Measurements from ENCODE around the gene IL10RA.

The IL10RA gene

DNA sequence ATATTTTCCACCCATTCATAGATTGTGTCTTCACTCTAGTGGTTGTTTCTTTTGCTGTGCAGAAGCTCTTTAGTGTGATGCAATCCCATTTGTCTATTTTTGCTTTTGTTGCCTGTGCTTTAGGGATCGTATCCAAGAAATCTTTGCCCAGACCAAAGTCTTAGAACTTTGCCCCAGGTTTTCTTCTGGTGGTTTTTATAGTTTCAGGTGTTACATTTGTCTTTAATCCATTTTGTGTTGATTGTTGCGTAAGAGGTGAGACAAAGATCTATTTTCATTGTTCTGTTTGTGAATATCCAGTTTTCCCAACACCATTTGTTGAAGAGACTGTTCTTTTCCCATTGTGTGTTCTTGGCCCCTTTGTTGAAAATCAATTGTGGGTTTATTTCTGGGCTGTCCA is 6.4 kb downstream of the IL10RA start:
- DNase-seq (ENCODE audit: low spot score), result no peak

DNA sequence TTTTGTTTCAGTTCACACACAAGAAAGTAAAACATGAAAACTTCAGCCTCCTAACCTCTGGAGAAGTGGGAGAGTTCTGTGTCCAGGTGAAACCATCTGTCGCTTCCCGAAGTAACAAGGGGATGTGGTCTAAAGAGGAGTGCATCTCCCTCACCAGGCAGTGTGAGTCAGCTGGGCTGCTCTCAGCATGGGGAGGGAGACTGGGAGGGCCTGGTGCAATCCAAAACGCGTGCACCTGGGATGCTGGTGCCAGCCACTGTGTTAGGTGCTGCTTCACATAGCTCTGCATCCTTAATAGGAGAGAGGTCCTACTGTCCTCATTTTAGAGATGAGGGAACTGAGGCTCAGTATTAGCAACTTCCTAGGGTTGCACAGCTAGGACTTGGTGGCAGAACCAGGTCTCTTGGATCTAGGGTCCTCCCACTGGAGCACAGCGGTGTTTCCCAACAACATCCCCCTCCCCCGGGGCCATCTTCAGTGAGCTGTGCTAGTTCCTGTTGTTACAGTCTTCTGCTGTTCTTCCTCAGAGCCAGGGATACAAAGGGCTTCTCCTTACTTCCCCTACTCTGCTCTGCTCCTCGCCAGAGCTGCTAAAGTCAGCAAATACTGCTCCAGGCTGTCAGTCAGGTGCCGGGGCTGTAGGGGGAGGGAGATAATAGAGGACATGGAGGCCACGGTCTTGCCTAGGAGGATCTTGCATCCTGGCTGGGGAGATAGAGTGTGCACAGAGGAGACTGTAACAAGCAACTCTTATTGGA is 8.0 kb downstream of the IL10RA start:
- no peak for DNase-seq (ENCODE audit: low spot score)

DNA sequence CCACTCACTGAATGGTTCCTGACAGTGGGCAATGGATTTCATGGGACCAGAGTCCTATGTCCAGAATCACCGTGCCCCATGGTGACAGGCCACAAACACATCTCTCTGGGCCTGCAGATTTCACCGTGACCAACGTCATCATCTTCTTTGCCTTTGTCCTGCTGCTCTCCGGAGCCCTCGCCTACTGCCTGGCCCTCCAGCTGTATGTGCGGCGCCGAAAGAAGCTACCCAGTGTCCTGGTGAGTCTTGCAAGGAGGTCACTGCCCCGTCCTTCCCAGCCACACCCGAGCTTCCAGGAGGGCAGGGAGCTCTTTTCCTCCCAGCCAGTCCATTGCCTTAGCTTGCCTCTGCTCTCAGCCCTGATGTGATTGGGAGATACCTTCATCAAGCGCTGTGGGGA is 9.3 kb downstream of the IL10RA start:
- no peak for DNase-seq (ENCODE audit: low spot score)

DNA sequence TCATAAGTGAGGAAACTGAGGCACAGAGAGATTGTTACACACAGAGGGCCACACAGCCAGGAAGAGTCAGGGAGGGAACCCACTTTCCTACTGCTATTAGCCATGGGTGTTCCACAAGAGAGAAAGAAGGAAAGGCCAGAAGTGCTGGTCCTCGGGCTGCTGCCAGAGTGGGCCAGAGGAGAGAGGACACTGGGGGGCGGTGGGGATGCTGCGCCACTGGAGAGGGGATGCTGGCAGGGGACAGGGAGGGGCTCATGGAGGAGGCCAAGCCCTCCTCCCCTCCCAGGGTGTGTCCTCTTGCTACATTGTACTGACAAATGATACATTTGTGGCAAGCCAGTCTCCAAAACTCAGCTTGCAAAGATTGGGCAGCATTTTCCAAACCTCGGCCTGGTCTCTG is 9.9 kb downstream of the IL10RA start:
- no peak for DNase-seq (ENCODE audit: low spot score)

DNA sequence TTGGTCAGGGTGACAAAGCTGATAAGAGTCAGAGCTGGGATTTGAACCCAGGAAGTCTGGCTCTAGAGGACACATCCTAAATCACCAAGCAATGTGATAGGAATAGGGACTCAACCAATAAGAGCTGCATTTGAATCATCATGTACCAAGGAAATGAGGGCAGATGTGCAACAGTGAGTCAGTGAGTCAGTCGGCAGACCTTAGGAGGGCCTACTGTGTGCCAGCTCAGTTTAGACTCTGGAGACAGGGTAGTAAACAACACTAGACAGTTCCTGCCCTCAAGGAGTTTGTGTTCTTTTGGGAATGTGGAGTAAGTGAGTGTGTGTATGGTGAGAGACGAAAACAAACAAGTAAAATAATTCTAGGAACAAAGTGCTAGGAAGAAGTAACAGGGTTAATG is 11.2 kb downstream of the IL10RA start:
- peak; percentile 52 for DNase-seq (ENCODE audit: low spot score)

DNA sequence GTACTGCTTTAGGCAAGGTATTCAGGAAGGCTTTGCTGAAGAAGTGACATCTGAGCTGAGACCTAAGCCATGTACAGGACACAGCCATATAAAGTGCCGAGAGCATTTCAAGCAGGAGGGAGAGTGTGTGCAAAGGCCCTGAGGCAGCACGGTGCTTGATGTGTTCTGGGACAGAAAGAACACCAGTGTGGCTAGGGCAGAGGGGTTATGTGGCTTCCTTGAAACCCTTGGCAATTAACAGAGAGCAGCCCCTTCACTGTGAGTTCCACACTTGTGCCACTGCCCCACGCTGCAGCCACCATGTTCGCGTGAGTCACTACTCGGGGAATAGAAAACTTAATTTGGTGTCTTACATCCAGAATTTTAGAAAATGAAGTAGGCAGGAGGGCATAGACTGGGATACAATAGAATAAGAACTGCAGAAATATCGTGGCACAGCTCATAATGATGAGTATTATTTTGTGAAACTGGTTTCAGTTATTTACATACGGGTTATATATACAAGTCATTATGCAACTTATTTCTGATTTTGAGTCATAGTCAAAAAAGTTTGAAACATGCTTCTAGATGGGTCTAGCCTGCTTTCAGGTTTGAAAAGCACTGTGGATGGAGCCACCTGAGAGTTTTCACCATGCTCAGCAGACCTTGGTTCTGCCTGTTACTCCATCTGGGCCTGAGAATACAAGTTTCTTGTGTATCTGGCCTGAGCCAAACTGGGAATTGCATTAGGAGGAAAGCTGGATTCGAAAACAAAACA is 11.8 kb downstream of the IL10RA start:
- DNase-seq (ENCODE audit: low spot score), result no peak

DNA sequence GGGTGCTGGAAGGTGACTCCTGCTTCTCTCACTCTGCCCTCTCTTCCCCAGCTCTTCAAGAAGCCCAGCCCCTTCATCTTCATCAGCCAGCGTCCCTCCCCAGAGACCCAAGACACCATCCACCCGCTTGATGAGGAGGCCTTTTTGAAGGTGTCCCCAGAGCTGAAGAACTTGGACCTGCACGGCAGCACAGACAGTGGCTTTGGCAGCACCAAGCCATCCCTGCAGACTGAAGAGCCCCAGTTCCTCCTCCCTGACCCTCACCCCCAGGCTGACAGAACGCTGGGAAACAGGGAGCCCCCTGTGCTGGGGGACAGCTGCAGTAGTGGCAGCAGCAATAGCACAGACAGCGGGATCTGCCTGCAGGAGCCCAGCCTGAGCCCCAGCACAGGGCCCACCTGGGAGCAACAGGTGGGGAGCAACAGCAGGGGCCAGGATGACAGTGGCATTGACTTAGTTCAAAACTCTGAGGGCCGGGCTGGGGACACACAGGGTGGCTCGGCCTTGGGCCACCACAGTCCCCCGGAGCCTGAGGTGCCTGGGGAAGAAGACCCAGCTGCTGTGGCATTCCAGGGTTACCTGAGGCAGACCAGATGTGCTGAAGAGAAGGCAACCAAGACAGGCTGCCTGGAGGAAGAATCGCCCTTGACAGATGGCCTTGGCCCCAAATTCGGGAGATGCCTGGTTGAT is 12.6 kb downstream of the IL10RA start:
- no peak for DNase-seq (ENCODE audit: low spot score)

DNA sequence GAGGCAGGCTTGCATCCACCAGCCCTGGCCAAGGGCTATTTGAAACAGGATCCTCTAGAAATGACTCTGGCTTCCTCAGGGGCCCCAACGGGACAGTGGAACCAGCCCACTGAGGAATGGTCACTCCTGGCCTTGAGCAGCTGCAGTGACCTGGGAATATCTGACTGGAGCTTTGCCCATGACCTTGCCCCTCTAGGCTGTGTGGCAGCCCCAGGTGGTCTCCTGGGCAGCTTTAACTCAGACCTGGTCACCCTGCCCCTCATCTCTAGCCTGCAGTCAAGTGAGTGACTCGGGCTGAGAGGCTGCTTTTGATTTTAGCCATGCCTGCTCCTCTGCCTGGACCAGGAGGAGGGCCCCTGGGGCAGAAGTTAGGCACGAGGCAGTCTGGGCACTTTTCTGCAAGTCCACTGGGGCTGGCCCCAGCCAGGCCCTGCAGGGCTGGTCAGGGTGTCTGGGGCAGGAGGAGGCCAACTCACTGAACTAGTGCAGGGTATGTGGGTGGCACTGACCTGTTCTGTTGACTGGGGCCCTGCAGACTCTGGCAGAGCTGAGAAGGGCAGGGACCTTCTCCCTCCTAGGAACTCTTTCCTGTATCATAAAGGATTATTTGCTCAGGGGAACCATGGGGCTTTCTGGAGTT is 13.3 kb downstream of the IL10RA start:
- DNase-seq (ENCODE audit: low spot score), result no peak

DNA sequence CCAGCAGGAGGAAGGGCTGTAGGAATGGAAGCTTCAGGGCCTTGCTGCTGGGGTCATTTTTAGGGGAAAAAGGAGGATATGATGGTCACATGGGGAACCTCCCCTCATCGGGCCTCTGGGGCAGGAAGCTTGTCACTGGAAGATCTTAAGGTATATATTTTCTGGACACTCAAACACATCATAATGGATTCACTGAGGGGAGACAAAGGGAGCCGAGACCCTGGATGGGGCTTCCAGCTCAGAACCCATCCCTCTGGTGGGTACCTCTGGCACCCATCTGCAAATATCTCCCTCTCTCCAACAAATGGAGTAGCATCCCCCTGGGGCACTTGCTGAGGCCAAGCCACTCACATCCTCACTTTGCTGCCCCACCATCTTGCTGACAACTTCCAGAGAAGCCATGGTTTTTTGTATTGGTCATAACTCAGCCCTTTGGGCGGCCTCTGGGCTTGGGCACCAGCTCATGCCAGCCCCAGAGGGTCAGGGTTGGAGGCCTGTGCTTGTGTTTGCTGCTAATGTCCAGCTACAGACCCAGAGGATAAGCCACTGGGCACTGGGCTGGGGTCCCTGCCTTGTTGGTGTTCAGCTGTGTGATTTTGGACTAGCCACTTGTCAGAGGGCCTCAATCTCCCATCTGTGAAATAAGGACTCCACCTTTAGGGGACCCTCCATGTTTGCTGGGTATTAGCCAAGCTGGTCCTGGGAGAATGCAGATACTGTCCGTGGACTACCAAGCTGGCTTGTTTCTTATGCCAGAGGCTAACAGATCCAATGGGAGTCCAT is 14.1 kb downstream of the IL10RA start:
- DNase-seq (ENCODE audit: low spot score), result no peak

DNA sequence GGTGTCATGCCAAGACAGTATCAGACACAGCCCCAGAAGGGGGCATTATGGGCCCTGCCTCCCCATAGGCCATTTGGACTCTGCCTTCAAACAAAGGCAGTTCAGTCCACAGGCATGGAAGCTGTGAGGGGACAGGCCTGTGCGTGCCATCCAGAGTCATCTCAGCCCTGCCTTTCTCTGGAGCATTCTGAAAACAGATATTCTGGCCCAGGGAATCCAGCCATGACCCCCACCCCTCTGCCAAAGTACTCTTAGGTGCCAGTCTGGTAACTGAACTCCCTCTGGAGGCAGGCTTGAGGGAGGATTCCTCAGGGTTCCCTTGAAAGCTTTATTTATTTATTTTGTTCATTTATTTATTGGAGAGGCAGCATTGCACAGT is 14.6 kb downstream of the IL10RA start:
- DNase-seq (ENCODE audit: low spot score), result no peak

DNA sequence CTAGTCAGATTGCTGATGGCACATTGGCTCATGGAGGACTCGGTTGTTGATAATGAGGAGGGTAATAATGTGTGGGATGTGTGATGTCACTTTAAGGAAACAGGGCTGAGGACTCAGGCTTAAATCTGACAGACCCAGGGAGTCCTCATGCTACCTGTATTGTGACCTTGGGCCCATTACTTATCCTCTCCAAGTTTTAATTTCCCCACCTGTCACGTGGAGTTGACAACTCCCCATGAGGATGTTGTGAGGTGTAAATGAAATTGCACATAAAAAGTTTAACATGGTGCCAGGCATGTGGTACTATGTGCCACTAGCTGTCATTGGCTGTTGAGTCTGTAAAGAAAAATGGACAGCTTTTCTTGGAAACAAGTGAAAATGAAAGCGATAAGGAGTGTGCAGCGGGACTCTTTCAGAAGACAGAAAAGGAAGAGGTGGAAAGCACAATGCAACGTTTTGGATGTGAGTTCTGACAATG is 15.3 kb downstream of the IL10RA start:
- DNase-seq (ENCODE audit: low spot score), result peak; percentile 85

DNA sequence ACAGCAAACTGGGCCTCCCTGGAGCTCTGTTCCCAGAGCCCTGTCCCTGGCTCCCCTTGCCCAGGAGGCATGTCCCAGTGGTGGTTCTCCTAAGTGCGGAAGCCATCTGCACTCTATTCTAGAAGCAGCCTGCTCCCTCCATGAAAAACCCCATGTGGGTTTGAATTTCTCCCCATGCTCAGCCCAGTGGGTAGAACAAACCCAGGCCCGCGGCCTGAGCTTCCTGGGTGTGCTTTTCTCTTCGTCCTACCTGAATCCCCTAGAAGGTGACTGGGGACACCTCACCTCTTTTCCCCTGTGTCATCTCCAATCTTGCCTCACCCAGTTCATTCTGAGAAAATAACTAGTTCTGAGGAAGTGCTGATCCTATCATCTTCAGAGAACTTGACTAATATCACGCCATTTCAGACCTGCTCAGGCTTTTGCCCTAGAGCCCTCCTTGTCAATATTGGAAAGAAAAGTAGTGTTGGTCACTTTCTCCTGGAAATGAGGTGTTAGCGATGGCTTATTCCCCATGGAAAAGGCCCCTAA is 15.9 kb downstream of the IL10RA start:
- peak; percentile 94 for DNase-seq (ENCODE audit: low spot score)

DNA sequence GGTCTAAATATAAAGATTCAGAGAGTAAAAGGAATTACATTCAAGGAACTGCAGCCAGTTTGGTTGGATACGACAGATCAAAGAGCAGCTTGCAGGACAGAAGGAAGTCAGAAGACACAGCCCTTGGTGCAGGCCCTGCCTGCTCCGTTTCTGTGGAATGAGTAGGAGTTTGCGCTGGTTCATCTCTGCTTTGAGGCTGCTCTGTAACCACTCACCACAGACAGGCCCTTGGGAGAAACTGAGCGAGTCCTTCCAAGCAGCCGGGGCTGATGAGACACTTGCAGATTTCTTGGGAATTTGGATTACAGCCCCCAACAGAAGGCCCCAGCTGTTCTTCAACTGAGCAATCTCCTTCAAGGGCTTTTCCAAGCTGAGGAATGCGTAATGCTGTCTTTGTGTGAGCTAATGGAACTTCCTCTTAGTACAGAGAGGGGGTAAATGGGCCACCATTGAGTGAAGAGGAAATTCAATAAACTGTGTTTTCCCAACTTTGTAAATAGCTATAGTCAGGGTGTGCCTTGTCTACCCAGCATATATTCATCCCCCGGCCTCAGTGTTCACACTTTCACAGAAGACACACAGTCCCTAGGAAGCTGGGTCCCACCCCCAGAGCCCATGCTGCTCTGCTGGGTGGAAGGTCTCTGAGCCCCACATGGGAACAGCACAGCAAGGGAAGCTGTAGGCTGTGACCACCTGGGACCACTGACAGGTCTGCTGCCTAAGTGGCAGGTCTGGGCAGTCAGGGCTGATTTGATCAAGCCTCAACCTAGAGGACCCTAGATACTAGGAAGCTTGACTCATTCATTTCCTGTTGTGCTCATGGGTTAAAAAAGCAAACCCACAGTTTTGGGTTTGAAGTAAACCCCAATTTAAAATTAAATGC is 16.6 kb downstream of the IL10RA start:
- DNase-seq (ENCODE audit: low spot score), result peak; percentile 88

DNA sequence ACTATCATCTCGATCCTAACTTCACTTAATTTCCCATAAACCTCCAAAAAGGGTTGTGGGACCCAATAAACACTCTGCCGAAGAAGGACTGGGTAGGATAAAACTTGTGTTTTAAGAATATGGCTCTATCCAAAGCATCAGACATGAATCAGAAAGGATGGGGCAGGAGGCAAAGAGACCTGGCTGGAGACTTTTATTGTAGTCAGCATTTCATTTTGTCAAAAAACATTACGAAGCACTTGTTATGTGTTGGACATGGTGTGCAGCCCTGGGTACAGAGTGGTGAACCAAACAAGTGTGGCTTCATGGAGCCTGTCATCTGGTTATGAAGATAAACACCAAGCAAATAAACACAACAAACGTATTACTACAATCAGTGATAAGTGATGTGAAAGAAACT is 17.3 kb downstream of the IL10RA start:
- peak; percentile 68 for DNase-seq (ENCODE audit: low spot score)

DNA sequence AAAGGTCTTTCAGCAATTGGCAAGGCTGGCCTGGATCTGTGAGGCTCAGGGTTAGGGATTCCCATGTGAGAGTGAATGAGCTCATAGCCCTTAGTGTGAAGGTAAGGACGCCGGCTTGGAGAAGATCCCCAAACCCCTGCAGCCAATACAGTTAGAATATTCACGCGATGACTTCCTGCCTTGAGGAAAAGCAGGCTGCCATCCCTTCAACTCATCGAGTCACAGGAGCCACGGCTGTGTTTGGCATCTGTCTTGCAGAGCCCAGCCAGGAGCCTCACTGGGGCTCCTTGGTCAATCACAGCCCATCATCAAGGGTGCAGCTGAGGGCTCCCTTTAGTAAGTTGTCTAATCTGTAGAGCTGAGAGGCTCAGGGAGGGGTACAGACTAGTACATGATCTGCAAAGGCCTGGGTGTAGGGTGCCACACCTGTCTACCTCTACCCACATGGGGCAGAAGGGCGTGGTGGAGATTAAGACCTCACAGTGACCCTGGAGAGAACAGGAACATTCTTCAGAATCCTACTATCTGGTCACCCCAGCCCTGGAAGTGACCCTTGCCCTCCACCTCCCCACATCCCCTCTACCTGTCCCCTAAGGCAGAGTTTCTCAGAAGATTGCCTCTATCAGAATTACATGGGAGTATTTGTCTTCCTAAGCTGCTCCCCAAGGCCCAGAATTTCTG is 18.5 kb downstream of the IL10RA start:
- no peak for DNase-seq (ENCODE audit: low spot score)

DNA sequence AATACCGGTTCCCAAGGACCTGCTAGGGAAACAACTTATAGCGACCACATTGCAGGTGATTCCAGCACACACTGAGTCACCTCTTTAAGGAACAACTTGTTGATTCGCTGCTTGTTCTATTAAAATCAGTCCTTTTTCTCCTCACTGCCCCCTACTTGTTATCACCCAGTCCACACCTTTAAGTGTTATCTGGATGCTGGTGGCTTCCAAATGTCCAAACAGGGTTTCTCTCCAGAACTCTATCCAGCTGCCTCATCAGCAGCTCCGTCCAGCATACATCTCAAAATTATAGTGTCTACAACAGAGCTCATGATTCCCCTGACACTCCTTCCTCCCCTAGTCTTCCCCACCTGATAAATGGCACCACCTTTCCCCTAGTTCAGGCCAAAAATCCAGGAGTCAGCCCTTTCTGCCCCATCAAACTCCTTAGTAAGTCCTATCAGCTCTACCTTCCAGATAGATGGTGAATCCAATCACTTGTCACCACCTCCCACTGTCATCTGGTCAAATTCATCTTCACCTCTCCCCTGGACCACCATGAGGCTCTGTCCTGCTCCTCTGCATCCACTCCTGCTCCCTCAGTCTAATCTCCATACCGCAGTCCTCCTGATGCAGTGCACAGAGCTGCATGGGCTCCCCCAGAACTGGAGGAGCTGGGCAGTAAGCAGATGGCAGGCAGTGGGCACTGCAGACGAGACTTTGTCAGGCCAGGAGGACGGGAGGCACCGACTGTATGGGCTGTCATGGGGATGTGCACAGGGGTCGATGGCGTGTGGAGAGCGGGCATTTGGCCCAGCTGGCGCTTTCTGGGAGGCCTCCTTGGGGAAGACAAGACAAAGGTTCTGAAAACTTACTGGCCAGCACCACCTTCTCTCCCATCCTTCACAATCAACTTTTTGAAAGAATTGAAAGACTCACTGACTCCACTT is 19.3 kb downstream of the IL10RA start:
- no peak for DNase-seq (ENCODE audit: low spot score)

DNA sequence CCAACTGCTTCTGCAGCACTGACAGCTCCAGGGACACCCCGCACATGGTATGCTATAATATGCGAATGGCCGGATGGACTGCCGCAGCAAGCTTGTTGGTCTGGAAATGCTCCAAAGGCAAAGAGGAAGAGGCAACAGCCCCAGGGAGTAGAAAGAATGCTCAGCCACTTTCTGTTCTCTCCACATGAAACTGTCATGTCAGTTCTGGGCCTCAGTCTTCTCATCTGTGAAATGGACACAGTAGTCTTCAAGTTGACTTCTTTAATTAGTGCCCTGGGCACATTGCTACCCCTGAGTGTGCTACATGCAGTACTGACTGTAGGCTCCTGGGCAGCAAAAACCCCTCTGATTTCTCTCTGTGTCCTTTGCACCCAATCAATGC is 19.9 kb downstream of the IL10RA start:
- DNase-seq (ENCODE audit: low spot score), result no peak

DNA sequence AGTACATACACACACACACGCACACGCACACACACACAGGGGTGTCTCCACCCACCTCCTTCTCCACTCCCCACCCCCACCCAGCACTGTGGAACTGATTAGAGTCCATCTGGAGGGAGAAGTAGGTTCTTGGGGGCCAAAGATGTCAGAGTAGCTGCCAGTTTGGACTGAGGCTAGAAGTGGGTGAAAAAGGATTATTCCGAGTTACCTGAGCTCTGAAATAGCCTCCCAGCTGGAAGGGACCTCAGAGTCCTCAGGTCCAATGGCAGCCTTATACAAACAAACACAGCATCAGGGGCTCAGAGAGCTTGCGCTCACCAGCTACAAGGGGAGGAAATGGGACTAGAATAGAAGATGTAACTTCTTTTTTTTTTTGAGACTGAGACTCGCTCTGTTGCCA is 20.8 kb downstream of the IL10RA start:
- DNase-seq (ENCODE audit: low spot score), result peak; percentile 30

Measured in CD4-positive, alpha-beta T cell treated with Interleukin-2 at 100 ng/mL for 4 hours (primary cell).